OCI-LY3 (cell line): Measurements from ENCODE around the gene TRABD2B.

Experiments
- H2AFZ ChIP-seq: fragments of 200-600, 300-600 bp; shearing (Covaris generic); 2 replicates; pipeline ENCODE4 v1.6.0; 2014; ENCODE audit warnings: antibody characterized with exemption, low read depth, low read length
- H3K27ac ChIP-seq: fragments of 200-600, 300-600 bp; sonication (generic); 2 replicates; pipeline ENCODE4 v1.5.1; 2014; ENCODE audit warnings: mild to moderate bottlenecking, low read length, moderate library complexity, mixed read lengths
- H3K27me3 ChIP-seq: fragments of 200-600, 300-600 bp; sonication (generic); 2 replicates; pipeline ENCODE4 v1.6.1; 2014; ENCODE audit warnings: low read depth, low read length, mixed read lengths
- H3K36me3 ChIP-seq: fragments of 200-600, 300-600 bp; sonication (generic); replicated peaks from 2 replicates; pipeline ENCODE3; 2014; ENCODE audit warnings: low read depth, low read length, mixed read lengths
- H3K4me1 ChIP-seq: fragments of 300-600, 200-600 bp; sonication (generic); 2 replicates; pipeline ENCODE4 v1.6.1; 2014; ENCODE audit warnings: low read length, mixed read lengths
- H3K4me2 ChIP-seq: fragments of 200-600, 300-600 bp; sonication (generic); 2 replicates; pipeline ENCODE4 v1.6.1; 2014; ENCODE audit warnings: low read length, mixed read lengths
- H3K4me3 ChIP-seq: fragments of 300-600, 200-600 bp; sonication (generic); 2 replicates; pipeline ENCODE4 v1.5.1; 2014; ENCODE audit warnings: antibody characterized with exemption, mild to moderate bottlenecking, low read length, moderate library complexity
- H3K79me2 ChIP-seq: fragments of 300-600, 200-600 bp; shearing (Covaris generic); 2 replicates; pipeline ENCODE4 v1.6.1; 2014; ENCODE audit warnings: mild to moderate bottlenecking, low read length, mixed read lengths
- H3K9ac ChIP-seq: fragments of 300-600, 200-600 bp; shearing (Covaris generic); 2 replicates; pipeline ENCODE4 v1.6.0; 2014; ENCODE audit warnings: mild to moderate bottlenecking, low read length, moderate library complexity
- H3K9me3 ChIP-seq: fragments of 200-600, 300-600 bp; shearing (Covaris generic); 2 replicates; pipeline ENCODE4 v1.6.1; 2014; ENCODE audit warnings: low read length, mixed read lengths; ENCODE audit not compliant: insufficient read depth
- H4K20me1 ChIP-seq: fragments of 200-600, 300-600 bp; sonication (generic); 2 replicates; pipeline ENCODE4 v1.6.1; 2016; ENCODE audit warnings: low read length, mixed read lengths; ENCODE audit not compliant: insufficient read depth
- EZH2phosphoT487 ChIP-seq: fragments of 200-600 bp; shearing (Covaris generic); IDR thresholded peaks from 2 replicates; pipeline ENCODE4 v1.6.1; 2018; ENCODE audit warnings: antibody characterized with exemption, mixed run types, low read depth
- TF ChIP-seq, protein P1 (sequence below): fragments of 200-600, 300-600 bp; sonication (generic); IDR thresholded peaks from 2 replicates; pipeline ENCODE4 v1.5.1; 2014; ENCODE audit warnings: antibody characterized with exemption, low read length, low read depth

The TRABD2B gene

DNA sequence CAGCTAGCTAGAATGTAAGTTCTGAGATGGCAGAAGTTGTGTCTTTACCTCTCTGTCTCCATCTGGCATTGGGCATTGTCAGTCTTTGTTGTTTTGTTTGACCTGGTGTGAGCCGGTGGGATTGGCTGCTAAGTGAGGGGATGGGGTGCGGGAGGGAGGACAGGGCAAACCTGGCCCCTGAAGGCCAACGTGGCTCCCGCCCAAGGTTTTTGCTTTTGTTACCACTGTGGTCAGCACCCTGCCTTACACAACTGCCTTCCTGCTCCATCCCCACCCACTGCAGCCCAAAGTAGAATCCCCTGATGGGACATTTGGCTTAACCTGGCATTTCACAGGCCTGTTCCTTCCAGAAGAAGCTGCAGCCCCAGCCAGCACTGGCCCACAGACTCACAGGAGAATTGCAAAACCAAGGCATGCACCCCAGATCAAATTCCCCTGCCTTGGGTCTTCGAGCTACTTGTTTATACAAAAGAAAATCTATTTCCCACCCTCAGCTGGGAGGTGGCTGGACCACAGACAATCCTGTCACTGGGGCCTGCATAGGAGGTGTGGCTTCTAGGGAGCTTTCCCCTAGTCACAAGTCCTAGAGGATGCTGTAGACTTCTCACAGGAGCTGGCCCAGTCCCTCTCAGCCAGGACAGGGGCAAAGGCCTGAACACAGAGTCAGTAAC, 147.5 kb downstream of the TRABD2B start:
- H4K20me1 ChIP-seq: no peaks in the 10 kb centered on the region
- no peak overlapping the region for H3K9ac ChIP-seq
- H3K27ac ChIP-seq: no peak overlapping the region
- no peaks in the 10 kb centered on the region for H3K9me3 ChIP-seq
- H3K79me2 ChIP-seq: no peaks in the 10 kb centered on the region
- no peak overlapping the region for H3K4me3 ChIP-seq
- no peaks in the 10 kb centered on the region for H3K36me3 ChIP-seq
- no peak overlapping the region for H3K4me2 ChIP-seq
- no peaks in the 10 kb centered on the region for H3K4me1 ChIP-seq
- no peak for TF ChIP-seq EZH2phosphoT487
- TF ChIP-seq, protein P1, sequence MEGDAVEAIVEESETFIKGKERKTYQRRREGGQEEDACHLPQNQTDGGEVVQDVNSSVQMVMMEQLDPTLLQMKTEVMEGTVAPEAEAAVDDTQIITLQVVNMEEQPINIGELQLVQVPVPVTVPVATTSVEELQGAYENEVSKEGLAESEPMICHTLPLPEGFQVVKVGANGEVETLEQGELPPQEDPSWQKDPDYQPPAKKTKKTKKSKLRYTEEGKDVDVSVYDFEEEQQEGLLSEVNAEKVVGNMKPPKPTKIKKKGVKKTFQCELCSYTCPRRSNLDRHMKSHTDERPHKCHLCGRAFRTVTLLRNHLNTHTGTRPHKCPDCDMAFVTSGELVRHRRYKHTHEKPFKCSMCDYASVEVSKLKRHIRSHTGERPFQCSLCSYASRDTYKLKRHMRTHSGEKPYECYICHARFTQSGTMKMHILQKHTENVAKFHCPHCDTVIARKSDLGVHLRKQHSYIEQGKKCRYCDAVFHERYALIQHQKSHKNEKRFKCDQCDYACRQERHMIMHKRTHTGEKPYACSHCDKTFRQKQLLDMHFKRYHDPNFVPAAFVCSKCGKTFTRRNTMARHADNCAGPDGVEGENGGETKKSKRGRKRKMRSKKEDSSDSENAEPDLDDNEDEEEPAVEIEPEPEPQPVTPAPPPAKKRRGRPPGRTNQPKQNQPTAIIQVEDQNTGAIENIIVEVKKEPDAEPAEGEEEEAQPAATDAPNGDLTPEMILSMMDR: no peak
- H2AFZ ChIP-seq: no peak overlapping the region
- H3K27me3 ChIP-seq: no peaks in the 10 kb centered on the region

DNA sequence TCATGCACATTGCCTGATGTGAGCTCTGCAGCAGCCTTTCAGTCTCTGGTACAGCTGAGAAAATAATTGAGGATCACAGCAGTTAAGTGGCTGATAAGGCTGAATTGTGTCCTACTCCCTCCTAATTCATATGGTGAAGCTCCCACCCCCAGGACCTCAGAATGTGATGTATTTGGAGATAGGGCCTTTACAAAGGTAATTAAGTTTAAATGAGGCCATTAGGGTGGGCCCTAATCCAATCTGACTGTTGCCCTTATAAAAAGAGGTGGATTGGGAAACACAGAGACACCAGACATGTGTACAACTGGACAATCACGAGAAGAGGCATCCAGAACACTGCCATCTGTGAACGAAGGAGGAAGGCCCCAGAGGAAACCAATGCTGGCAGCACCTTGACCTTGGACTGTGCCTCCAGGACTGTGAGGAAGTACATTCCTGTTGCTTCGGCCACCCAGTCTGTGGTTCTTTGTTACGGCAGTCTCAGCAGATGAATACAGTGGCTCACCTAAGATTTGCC, 148.1 kb downstream of the TRABD2B start:
- Histone ChIP-seq H3K9ac (no peak overlapping the region), H2AFZ (no peak overlapping the region), H4K20me1 (no peaks in the 10 kb centered on the region), H3K27me3 (no peaks in the 10 kb centered on the region), H3K9me3 (no peaks in the 10 kb centered on the region), H3K79me2 (no peaks in the 10 kb centered on the region), H3K36me3 (no peaks in the 10 kb centered on the region), H3K4me1 (no peaks in the 10 kb centered on the region), H3K27ac (no peak overlapping the region), H3K4me2 (no peak overlapping the region), H3K4me3 (no peak overlapping the region)
- no peak for TF ChIP-seq EZH2phosphoT487
- TF ChIP-seq, protein P1: no peak

DNA sequence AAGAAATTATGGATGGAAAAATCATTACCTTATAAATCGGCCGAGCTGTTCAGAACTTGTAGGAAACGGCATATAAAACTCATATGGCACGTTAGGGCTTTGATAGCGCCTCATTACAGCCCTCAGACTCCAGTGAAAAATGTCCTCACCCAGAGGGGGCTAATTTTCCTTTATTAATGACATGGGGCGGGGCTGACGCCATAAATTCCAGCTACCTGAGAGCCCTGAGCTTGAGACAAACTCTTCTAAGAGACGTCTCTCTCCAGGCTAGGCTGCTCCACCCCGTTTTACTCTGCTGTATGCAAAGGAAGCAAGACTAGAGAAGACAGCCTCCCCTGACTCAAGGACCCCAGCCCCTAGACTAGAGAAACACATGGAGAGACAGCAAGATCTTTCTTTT, 149.4 kb downstream of the TRABD2B start:
- Histone ChIP-seq H3K4me3 (no peak overlapping the region), H3K4me1 (no peaks in the 10 kb centered on the region), H3K4me2 (no peak overlapping the region), H3K36me3 (no peaks in the 10 kb centered on the region), H4K20me1 (no peaks in the 10 kb centered on the region), H3K27me3 (peaks cover 6% of the 10 kb centered on the region; the same call in 1 of the 2 replicates), H3K9me3 (no peaks in the 10 kb centered on the region), H3K27ac (no peak overlapping the region), H3K79me2 (no peaks in the 10 kb centered on the region), H3K9ac (no peak overlapping the region), H2AFZ (no peak overlapping the region)
- TF ChIP-seq EZH2phosphoT487: no peak
- TF ChIP-seq, protein P1: no peak

DNA sequence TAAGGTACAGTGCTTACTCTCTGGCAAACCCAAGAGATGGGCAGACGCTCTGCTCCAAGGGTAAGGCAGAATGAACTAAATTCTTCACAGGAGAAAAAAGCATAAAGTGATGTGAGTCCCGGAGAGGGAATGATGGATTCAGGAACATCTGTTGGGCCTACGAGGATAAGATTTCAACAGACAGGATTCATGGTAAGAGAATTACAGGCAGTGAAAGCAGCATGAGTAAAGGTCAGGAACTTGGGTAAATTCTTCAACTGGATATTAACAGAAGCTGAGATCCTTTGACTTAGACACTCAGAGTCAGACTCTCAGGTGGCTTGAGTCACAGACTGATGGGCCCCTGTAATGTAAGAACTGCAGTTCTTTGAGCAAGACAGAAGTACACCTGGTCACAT, 152.6 kb downstream of the TRABD2B start:
- no peak for TF ChIP-seq EZH2phosphoT487
- TF ChIP-seq, protein P1: no peak
- H3K27ac ChIP-seq: no peak overlapping the region
- H3K4me2 ChIP-seq: no peak overlapping the region
- no peaks in the 10 kb centered on the region for H4K20me1 ChIP-seq
- H3K36me3 ChIP-seq: no peaks in the 10 kb centered on the region
- no peaks in the 10 kb centered on the region for H3K79me2 ChIP-seq
- H3K9me3 ChIP-seq: no peaks in the 10 kb centered on the region
- H3K9ac ChIP-seq: no peak overlapping the region
- no peaks in the 10 kb centered on the region for H3K4me1 ChIP-seq
- no peak overlapping the region for H3K4me3 ChIP-seq
- H2AFZ ChIP-seq: no peak overlapping the region
- peaks cover 12% of the 10 kb centered on the region; the same call in 1 of the 2 replicates for H3K27me3 ChIP-seq
